PFSK-1 (cell line): ENCODE data around the gene ZNF474.

ENCODE experiments used
- FOXP2 ChIP-seq: optimal IDR thresholded peaks from 2 replicates; pipeline ENCODE3; 2011; ENCODE audit warnings: borderline replicate concordance, control low read depth, inconsistent platforms; ENCODE audit not compliant: insufficient read depth; ENCODE audit errors: extremely low read length, extremely low read depth
- POLR2AphosphoS5 ChIP-seq: IDR thresholded peaks from 2 replicates; pipeline ENCODE4 v1.6.1; 2012; ENCODE audit warnings: low read depth, mild to moderate bottlenecking, control low read depth, low read length, moderate library complexity
- REST ChIP-seq, 2 experiments: IDR thresholded peaks; 2 replicates each; pipeline versions ENCODE4 v1.6.1 to v1.8.0; 2011 to 2012; ENCODE audit warnings: low read depth in 2 of 2, low read length in 2 of 2, control low read depth in 1 of 2, inconsistent platforms in 1 of 2, mild to moderate bottlenecking in 1 of 2, moderate library complexity in 1 of 2; ENCODE audit not compliant: insufficient read depth in 1 of 2
- TAF1 ChIP-seq: IDR thresholded peaks from 2 replicates; pipeline ENCODE4 v1.6.1; 2012; ENCODE audit warnings: low read length, control low read depth, borderline replicate concordance; ENCODE audit not compliant: insufficient read depth

GRCh38 chr5:122183788-122184170 lies 54.4 kb downstream of the ZNF474 start:
- no peak for TF ChIP-seq POLR2AphosphoS5
- no peak for TF ChIP-seq FOXP2
- TF ChIP-seq TAF1 = no peak
- TF ChIP-seq REST (IDR thresholded peaks at IDR 0.05; ENCODE audit: insufficient read depth in 1 of 2, low read depth in 2 of 2, low read length in 2 of 2) = no peak
